ENCODE measurements around the gene UQCRC1. TPM values are rescaled to one million over a fixed set of nuclear protein-coding genes. Genes with fewer than 3 reads are reported as not detected.
A peak's percentile ranks its signal among the peaks of the same experiment; 100 is the strongest.

Gene UQCRC1
- total RNA-seq, 2 experiments from 2014 or later, result 150 to 157 TPM

GRCh38 chr3:48644898-48645760, 35.7 kb upstream of the UQCRC1 start:
- no peak overlapping the region for H3K27ac Mint-ChIP-seq
- no peak overlapping the region for H3K4me3 Mint-ChIP-seq
- H3K9me3 Mint-ChIP-seq, result no peaks in the 10 kb centered on the region
- no peak for DNase-seq
- no peaks in the 10 kb centered on the region for H3K36me3 Mint-ChIP-seq (ENCODE audit: low read depth)
- no peaks in the 10 kb centered on the region for H3K27me3 Mint-ChIP-seq
- peaks cover 2% of the 10 kb centered on the region for H3K4me1 Mint-ChIP-seq
- POLR2A ChIA-PET, result no interaction called here
- CTCF ChIA-PET, result interaction anchor here (2.0 kb wide), 1 partner anchor 11 kb away, joined by 5 read pairs; no protein-coding TSS in a partner anchor

- ChIA-PET POLR2A (no interaction called here), CTCF (interaction anchor here (0.5 kb wide), 1 partner anchor 196 kb away, joined by 3 read pairs; no protein-coding TSS in a partner anchor)
- Mint-ChIP-seq H3K27me3 (no peaks in the 10 kb centered on the region), H3K4me1 (no peaks in the 10 kb centered on the region), H3K4me3 (no peak overlapping the region), H3K9me3 (no peaks in the 10 kb centered on the region), H3K27ac (no peak overlapping the region), H3K36me3 (ENCODE audit: low read depth) (no peaks in the 10 kb centered on the region)
- no peak for DNase-seq
Measured at GRCh38 chr3:48642605-48643004, 33.2 kb upstream of the UQCRC1 start.

- H3K9me3 Mint-ChIP-seq, result no peaks in the 10 kb centered on the region
- H3K4me1 Mint-ChIP-seq, result peaks cover 3% of the 10 kb centered on the region
- DNase-seq, result no peak
- no peak overlapping the region for H3K4me3 Mint-ChIP-seq
- no peaks in the 10 kb centered on the region for H3K36me3 Mint-ChIP-seq (ENCODE audit: low read depth)
- ChIA-PET POLR2A (no interaction called here), CTCF (interaction anchor here (0.5 to 1.1 kb wide), 3 partner anchors 84 to 923 kb away, joined by 3 read pairs; no protein-coding TSS in a partner anchor)
- H3K27me3 Mint-ChIP-seq, result no peaks in the 10 kb centered on the region
- no peak overlapping the region for H3K27ac Mint-ChIP-seq
Measured at GRCh38 chr3:48641396-48641795, 31.9 kb upstream of the UQCRC1 start.

GRCh38 chr3:48639944-48640606, 30.6 kb upstream of the UQCRC1 start:
- Mint-ChIP-seq H3K36me3 (ENCODE audit: low read depth) (no peaks in the 10 kb centered on the region), H3K9me3 (no peaks in the 10 kb centered on the region), H3K4me3 (no peak overlapping the region), H3K27me3 (no peaks in the 10 kb centered on the region), H3K27ac (no peak overlapping the region), H3K4me1 (peaks cover 11% of the 10 kb centered on the region)
- no peak for DNase-seq
- ChIA-PET POLR2A (no interaction called here), CTCF (no interaction called here)

DNA sequence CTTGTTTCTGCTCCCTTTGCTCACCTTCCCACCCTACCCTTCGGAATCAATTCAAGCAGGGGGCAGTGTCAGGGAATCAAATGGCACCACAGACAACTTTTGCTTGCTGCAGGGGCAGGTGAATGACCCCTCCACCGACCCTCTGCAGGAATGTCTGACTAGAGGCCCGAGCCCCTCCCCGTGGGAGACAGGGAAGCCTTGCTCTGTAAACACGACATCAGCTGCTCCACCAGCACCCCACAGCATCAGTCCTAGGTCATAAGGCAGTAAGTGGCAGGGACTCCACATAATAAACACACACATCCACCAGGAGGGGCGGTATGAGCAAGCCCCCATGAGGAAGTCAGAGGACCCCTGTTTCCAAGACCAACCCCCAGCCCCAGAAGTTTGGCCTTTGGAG, 27.9 kb upstream of the UQCRC1 start:
- POLR2A ChIA-PET, result no interaction called here
- peaks cover 2% of the 10 kb centered on the region for H3K36me3 Mint-ChIP-seq (ENCODE audit: low read depth)
- H3K4me3 Mint-ChIP-seq, result peak overlapping the region; percentile 88
- H3K4me1 Mint-ChIP-seq, result peaks cover 20% of the 10 kb centered on the region
- no peak for DNase-seq
- H3K9me3 Mint-ChIP-seq, result no peaks in the 10 kb centered on the region
- CTCF ChIA-PET, result interaction anchor here (1.1 to 5.2 kb wide), 2 partner anchors 13 to 20 kb away, joined by 5 to 40 read pairs; partner anchors contain the start of gene TMEM89
- peak overlapping the region; percentile 63 for H3K27ac Mint-ChIP-seq
- H3K27me3 Mint-ChIP-seq, result no peaks in the 10 kb centered on the region

GRCh38 chr3:48636149-48636655, 26.8 kb upstream of the UQCRC1 start:
- DNase-seq, result no peak
- peak overlapping the region; percentile 90 for H3K27ac Mint-ChIP-seq
- POLR2A ChIA-PET, result interaction anchor here (1.0 kb wide), 1 partner anchor 163 kb away, joined by 6 read pairs; no protein-coding TSS in a partner anchor

DNA sequence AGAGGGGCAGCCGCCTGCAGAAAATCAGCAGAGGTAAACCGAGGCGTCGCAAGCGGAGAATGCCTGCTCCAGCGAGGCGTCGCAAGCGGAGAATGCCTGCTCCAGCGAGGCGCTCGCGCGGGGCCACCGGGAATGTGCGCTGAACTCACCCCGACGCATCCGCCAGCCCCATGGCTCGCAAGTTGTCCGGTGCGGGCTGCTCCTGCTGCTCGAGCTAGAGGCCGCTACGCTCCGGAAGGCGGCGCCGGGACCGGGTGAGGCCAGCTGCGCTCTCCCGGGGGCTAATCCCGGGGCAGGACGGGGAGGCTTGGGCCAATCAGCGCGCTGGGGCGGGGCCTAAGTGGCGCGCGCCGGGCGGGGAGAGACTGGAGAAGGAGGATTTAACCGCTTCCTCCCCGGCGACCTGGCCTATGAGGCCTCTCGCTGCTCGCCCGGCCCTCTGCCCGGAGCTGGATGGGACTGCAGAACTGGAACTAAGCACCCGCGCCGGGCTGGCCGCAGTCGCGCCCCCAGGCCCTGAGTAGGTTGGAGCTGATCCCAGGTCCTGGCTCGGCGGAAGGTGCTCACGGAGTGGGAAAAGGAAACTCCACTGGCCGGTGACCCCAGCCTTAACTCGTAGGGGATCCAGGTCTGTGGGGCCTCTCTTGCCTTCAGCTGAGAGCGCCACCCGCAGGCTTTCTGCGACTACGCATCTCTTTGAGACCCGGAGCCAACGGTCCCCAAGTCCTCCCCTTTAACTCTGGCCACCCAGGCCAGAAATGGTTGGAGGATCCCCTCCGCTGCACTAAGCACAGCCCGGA, 26.0 kb upstream of the UQCRC1 start, which contains the start of gene SLC26A6:
SLC26A6 (minus strand) TSS at position 240 of the 800 bp plus-strand sequence; CDS start at position 172, 68 bp downstream.
- Mint-ChIP-seq H3K27me3 (no peaks in the 10 kb centered on the region), H3K4me3 (peak within 1 kb of the TSS; percentile 88), H3K4me1 (peaks cover 20% of the 10 kb centered on the region), H3K36me3 (ENCODE audit: low read depth) (peaks cover 2% of the 10 kb centered on the region), H3K27ac (peak within 1 kb of the TSS; percentile 90), H3K9me3 (no peaks in the 10 kb centered on the region)
- CTCF ChIA-PET, result interaction anchor here (0.5 to 5.2 kb wide), 29 partner anchors 11 to 643 kb away, joined by 3 to 40 read pairs (median 4); partner anchors contain the start of genes CAMP, CELSR3, IP6K2 and NCKIPSD
- DNase-seq, result peak; percentile 96
- POLR2A ChIA-PET, result interaction anchor here (0.6 to 1.0 kb wide), 2 partner anchors 162 to 1938 kb away, joined by 4 to 6 read pairs; no protein-coding TSS in a partner anchor

More at GRCh38 chr3:48636149-48636655, 26.8 kb upstream of the UQCRC1 start:
- Mint-ChIP-seq H3K4me1 (peaks cover 20% of the 10 kb centered on the region), H3K4me3 (peak overlapping the region; percentile 88), H3K9me3 (no peaks in the 10 kb centered on the region), H3K36me3 (ENCODE audit: low read depth) (peaks cover 2% of the 10 kb centered on the region), H3K27me3 (no peaks in the 10 kb centered on the region)
- CTCF ChIA-PET, result interaction anchor here (0.6 to 5.2 kb wide), 26 partner anchors 11 to 829 kb away, joined by 3 to 40 read pairs (median 4); partner anchors contain the start of genes CAMP, CELSR3, IP6K2 and NDUFAF3

- H3K27me3 Mint-ChIP-seq, result no peaks in the 10 kb centered on the region
- peak overlapping the region; percentile 88 for H3K4me3 Mint-ChIP-seq
- H3K4me1 Mint-ChIP-seq, result peaks cover 20% of the 10 kb centered on the region
- CTCF ChIA-PET, result interaction anchor here (0.5 to 5.2 kb wide), 27 partner anchors 10 to 644 kb away, joined by 3 to 40 read pairs (median 5); partner anchors contain the start of genes CELSR3, IP6K2, NCKIPSD and NDUFAF3
- H3K36me3 Mint-ChIP-seq (ENCODE audit: low read depth), result peaks cover 2% of the 10 kb centered on the region
- DNase-seq, result peak; percentile 51
- POLR2A ChIA-PET, result interaction anchor here (0.6 kb wide), 1 partner anchor 1938 kb away, joined by 4 read pairs; no protein-coding TSS in a partner anchor
- no peak overlapping the region for H3K27ac Mint-ChIP-seq
- H3K9me3 Mint-ChIP-seq, result no peaks in the 10 kb centered on the region
Measured at GRCh38 chr3:48634661-48635221, 25.3 kb upstream of the UQCRC1 start.

- no peak overlapping the region for H3K27ac Mint-ChIP-seq
- ChIA-PET POLR2A (no interaction called here), CTCF (interaction anchor here (1.0 to 5.2 kb wide), 9 partner anchors 10 to 354 kb away, joined by 3 to 40 read pairs (median 6); partner anchors contain the start of genes CELSR3, IP6K2, PFKFB4 and TMEM89)
- H3K9me3 Mint-ChIP-seq, result no peaks in the 10 kb centered on the region
- peak overlapping the region; percentile 88 for H3K4me3 Mint-ChIP-seq
- H3K36me3 Mint-ChIP-seq (ENCODE audit: low read depth), result peaks cover 2% of the 10 kb centered on the region
- H3K27me3 Mint-ChIP-seq, result no peaks in the 10 kb centered on the region
- no peak for DNase-seq
- peaks cover 20% of the 10 kb centered on the region for H3K4me1 Mint-ChIP-seq
Measured at GRCh38 chr3:48633743-48634142, 24.3 kb upstream of the UQCRC1 start.

DNA sequence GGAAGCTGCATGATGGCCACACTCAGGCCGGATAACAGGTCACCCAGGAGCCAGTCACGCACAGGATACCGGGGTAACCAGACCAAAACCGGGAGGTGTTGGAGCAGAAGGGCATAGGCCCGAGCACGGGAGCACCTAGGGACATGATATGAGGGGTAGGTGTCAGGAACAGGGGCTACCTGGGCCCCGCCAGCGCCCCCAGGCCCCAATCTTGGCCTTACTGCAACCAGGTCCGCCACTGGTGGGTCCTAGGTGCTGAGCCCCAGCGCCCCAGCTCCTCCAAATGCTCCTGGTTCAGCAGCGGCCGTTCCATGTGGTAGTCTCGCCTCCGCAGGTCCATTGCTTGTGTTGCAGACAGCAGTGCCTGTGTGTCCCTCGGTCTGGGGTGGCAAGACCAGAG, 23.8 kb upstream of the UQCRC1 start:
- CTCF ChIA-PET, result interaction anchor here (0.6 to 5.2 kb wide), 8 partner anchors 9 to 309 kb away, joined by 3 to 40 read pairs (median 5); partner anchors contain the start of genes PFKFB4, TMEM89 and UQCRC1
- H3K27ac Mint-ChIP-seq, result no peak overlapping the region
- H3K4me1 Mint-ChIP-seq, result peaks cover 20% of the 10 kb centered on the region
- peaks cover 2% of the 10 kb centered on the region for H3K36me3 Mint-ChIP-seq (ENCODE audit: low read depth)
- H3K4me3 Mint-ChIP-seq, result peak overlapping the region; percentile 88
- H3K9me3 Mint-ChIP-seq, result no peaks in the 10 kb centered on the region
- H3K27me3 Mint-ChIP-seq, result no peaks in the 10 kb centered on the region
- POLR2A ChIA-PET, result no interaction called here
- DNase-seq, result no peak

Measured in activated CD4-positive, alpha-beta T cell treated with anti-CD3 and anti-CD28 coated beads, Interleukin-2, amount 10 ng/mL, durations not matched to agents 7 days and 5 days (primary cell).